Measurements from ENCODE around the gene ADM.

Gene ADM

DNA sequence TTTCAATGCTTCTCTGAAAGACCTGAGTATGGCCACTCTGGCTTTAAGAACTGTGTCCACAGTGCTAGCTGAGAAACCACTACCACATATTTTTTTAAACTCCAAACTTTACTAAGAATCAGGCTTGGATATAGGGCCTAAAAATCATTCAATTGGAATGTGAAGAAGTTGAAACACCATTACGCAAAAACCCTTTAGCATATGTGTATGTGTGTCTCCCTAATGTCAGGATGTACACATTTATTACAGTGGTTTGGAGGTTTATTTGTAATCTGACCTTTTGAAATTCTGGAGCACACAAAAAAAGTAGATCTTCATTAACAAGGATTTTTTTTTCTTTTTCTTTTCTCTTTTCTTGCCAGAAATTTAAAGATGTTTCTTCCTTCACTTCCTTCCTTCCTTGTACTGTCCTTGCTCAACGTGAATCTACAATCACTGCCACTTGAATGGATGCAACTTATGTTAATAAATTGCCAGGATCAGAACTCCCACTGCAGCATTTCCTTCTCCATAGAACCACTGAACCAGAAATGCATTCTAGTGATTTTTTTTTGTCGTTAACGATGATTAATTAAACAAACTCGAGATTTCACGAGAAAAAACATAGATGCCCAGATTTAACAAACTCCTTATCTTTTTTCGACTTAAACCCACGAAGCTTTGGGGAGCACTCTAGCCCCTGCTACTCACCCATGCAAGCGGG lies 3.1 kb upstream of the ADM start:
- TF ChIP-seq, protein P1, sequence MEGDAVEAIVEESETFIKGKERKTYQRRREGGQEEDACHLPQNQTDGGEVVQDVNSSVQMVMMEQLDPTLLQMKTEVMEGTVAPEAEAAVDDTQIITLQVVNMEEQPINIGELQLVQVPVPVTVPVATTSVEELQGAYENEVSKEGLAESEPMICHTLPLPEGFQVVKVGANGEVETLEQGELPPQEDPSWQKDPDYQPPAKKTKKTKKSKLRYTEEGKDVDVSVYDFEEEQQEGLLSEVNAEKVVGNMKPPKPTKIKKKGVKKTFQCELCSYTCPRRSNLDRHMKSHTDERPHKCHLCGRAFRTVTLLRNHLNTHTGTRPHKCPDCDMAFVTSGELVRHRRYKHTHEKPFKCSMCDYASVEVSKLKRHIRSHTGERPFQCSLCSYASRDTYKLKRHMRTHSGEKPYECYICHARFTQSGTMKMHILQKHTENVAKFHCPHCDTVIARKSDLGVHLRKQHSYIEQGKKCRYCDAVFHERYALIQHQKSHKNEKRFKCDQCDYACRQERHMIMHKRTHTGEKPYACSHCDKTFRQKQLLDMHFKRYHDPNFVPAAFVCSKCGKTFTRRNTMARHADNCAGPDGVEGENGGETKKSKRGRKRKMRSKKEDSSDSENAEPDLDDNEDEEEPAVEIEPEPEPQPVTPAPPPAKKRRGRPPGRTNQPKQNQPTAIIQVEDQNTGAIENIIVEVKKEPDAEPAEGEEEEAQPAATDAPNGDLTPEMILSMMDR (IDR thresholded peaks at IDR 0.05; ENCODE audit: low read length, missing control alignments): no peak
- H3K4me3 ChIP-seq (replicated peaks; ENCODE audit: low read depth, low read length): peak overlapping the region; percentile 95
- DNase-seq (ENCODE audit: low read depth): peak; percentile 72

GRCh38 chr11:10302359-10302743 lies 2.5 kb upstream of the ADM start:
- no peak for DNase-seq (ENCODE audit: low read depth)
- peak overlapping the region; percentile 95 for H3K4me3 ChIP-seq (replicated peaks; ENCODE audit: low read depth, low read length)
- TF ChIP-seq, protein P1 (IDR thresholded peaks at IDR 0.05; ENCODE audit: low read length, missing control alignments): no peak

- TF ChIP-seq, protein P1 (IDR thresholded peaks at IDR 0.05; ENCODE audit: low read length, missing control alignments): no peak
- DNase-seq (ENCODE audit: low read depth): peak; percentile 64
- peak overlapping the region; percentile 95 for H3K4me3 ChIP-seq (replicated peaks; ENCODE audit: low read depth, low read length)
These were observed 1.9 kb upstream of the ADM start for GRCh38 chr11:10302744-10303557.

- TF ChIP-seq, protein P1 (IDR thresholded peaks at IDR 0.05; ENCODE audit: low read length, missing control alignments): no peak
- H3K4me3 ChIP-seq (replicated peaks; ENCODE audit: low read depth, low read length): peak overlapping the region; percentile 95
- DNase-seq (ENCODE audit: low read depth): peak; percentile 52
These were observed 1.1 kb upstream of the ADM start for GRCh38 chr11:10303558-10304363.

DNA sequence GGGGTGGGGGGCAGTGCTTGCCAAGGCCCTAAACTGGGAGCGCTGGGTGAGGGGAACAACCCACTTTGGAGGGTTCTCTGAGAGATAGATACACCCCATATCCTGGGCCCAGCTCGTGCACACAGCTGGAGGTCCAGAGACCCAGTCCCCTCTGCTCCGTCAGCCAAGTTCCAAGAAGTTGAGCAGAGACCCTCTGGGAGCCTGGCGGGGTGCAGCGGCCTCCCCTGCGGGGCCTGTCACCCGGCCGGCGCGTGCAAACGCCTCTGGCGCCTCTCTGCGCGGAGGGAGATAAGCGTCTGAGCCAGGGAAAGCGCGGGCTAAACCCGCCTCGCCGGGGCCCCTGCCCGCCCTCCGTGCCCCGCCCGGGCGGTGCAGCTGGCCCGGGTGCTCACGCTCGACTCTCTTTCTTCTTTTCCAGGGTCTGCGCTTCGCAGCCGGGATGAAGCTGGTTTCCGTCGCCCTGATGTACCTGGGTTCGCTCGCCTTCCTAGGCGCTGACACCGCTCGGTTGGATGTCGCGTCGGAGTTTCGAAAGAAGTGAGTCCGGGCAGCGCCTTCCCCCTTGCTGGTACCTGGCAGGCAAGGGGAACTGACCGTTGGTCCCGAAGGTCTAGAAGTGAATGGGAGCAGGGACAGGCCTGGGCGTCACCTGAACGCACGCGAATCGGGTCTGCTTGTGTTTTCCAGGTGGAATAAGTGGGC lies 540 bp downstream of the ADM start:
- TF ChIP-seq, protein P1 (IDR thresholded peaks at IDR 0.05; ENCODE audit: low read length, missing control alignments): no peak
- no peak for DNase-seq (ENCODE audit: low read depth)
- H3K4me3 ChIP-seq (replicated peaks; ENCODE audit: low read depth, low read length): peak overlapping the region; percentile 95

All from fibroblast of pulmonary artery (primary cell).